NCI-H1417 (cell line): ENCODE results near the gene TRAF3IP3.
"Not testable (repeated sequence)": the region's sequence is repeated elsewhere in the genome, so short reads cannot be mapped to it uniquely, and the experiment has no call there.

ENCODE experiments used
- DNase-seq, 3 experiments: peaks; one replicate each; lab custom pipeline; 2025; lab: John Stamatoyannopoulos, UW

The TRAF3IP3 gene

DNA sequence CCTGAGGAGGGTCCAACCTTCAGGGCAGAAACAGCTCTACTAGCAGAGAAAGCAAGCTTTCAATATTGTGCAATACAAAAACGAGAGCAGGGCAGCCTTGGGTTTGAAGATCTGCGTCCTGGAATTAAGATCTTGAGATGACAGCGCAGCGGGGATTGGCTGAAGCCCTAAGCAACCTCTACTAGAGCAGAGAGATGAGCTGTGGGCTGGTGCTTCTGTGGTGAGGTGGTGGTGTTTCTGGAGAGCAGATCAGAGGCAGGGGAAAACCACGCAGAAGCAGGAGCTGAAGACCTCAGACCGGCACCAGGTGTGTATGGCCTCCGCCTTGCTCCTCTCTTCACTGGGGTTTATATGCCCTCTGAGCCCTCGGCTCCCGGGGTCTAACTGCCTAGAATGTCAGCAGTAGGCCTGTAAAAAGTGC lies 12.5 kb downstream of the TRAF3IP3 start:
- no peak for DNase-seq

DNA sequence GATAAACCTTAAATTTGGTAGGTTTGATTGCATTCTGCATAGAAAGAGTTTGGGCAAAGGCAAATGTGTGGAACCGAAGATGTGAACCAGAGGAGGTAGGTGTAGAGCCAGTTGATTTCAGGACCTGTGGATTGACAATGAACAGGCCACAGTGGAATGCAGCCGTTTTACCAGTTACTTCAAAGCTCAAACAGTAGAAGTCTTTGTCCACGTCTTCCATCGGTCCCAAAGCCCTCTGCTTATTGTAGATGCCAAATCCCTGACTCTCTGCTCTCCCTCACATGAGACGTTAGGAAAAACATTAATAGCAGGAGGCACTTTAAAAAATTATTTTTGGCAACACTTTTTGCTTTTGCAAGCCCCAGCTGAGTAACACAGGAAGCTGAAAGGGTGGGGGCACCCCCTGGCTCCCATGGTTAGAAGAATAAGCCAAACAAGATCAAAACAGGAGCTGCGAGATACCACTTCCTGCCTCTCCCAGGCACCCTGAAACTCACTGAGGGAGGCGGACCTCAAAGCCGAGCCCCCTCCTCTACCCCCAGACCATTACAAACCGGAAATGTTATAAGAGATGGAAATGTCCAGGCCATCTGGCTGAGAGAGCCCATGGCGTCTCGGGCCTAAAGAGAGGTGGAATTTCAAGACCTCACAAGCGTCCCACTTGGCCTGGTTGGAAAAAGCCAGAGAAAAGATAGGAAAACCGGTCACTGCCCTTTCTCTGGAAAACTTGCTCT lies 13.5 kb downstream of the TRAF3IP3 start:
- DNase-seq, result no peak

DNA sequence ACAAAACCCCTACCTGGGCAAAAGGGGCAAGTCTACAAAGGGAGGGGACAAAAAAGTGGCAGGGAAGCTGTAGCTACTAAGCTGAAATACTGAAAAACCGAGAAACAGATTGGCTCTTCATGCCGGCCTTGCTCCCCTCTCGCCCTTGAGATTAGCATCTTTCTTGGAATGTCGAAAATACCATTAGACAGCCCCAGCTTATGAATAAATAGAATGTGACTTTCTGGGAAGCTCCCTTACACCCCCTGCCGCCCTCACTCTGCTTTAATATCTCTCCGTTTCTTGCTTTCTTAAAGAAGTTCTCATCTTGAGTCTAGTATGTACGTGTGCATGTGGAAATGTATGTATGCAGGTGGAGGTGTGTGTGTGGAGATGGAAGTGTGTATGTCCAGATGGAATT lies 14.1 kb downstream of the TRAF3IP3 start:
- no peak for DNase-seq

DNA sequence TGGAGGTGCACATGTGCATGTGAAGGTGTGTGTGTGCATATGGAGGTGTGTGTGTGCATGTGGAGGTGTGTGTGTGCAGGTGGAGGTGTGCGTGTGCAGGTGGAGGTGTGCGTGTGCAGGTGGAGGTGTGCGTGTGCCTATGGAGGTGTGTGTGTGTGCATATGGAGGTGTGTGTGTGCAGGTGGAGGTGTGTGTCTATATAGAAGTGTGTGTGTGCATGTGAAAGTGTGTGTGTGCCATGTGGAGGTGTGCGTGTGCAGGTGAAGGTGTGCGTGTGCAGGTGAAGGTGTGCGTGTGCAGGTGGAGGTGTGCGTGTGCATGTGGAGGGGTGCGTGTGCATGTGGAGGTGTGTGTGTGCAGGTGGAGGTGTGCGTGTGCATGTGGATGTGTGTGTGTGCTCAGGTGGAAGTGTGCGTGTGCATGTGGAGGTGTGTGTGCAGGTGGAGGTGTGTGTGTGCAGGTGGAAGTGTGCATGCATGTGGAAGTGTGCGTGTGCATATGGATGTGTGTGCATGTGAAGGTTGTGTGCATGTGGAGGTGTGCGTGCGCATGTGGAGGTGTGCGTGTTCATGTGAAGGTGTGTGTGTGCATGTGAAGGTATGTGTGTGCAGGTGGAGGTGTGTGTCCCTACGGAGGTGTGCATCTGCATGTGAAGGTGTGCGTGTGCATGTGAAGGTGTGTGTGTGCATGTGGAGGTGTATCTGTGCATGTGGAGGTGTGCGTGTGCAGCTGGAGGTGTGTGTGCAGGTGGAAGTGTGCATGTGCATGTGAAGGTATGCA lies 15.0 kb downstream of the TRAF3IP3 start:
- no peak for DNase-seq

DNA sequence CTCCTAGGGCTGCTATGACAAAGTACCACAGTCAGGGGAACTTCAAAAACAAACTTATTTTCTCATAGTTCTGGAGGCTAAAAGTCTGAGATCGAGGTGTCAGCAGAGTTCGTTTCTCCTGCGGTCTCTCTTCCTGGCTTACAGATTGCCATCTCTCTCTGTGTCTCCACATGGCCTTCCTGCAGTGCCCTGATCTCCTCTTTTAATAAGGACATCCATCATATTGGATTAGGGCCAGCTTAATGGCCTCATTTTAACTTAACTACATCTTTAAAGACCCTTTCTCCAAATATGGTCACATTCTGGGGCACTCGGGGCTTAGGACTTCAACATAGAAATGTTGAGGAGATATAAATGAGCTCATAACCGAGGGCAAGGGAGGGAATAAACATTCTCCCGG lies 16.3 kb downstream of the TRAF3IP3 start:
- no peak for DNase-seq

DNA sequence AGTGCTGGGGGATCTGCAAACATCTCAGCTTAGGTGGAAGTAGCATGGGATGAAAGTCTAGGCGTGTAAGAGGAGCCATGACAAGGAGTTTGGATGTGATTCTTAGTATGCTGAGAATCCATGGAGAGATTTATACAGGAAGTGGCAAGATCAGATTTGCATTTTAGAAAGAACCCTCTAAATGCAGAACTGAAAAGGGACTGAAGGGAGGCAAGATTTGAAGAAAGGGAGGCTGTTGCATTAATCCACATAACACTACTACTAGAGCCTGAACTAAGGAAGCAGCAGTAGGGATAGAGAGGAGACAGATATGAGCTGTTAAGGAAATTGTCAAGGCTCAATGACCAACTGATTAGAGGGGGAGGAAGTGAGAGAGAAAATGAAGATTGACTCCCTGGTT lies 18.7 kb downstream of the TRAF3IP3 start:
- DNase-seq, result no peak

DNA sequence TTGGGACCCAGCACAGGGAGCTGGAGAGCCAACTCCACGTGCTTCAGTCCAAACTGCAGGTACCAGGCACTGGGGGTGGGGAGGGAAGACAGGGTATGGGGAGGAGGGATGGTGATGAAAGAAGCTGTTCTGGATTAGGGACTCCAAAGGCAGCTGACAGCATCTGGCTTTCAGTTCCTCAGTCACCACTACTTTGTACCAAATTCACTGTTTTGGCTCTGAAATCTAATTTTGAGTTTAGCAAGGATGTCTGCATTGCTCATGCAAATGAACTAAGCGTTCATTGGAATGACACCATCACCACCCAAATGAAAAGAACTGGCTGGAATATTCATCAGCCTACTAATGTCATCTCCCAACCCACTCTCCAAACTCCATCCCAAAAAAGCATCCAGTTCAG lies 19.8 kb downstream of the TRAF3IP3 start:
- no peak for DNase-seq

DNA sequence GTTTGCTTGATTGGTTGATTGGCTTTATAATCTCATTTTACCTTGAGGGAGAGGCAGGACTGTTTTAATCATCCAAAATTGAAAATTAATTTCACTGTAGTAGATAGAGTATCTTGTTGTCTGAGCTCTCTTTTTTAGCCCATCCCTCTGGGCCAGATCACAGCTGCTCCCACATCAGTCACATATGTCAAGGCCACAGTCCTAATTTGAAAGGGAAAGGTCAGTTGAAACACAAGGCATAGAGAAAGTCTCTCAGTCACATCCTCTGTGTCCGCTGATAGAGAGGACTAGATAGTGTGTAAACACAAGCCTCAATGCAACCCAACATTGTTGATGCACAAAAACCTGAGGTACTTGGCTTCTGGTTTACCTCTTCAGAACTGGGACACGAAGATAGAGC lies 21.7 kb downstream of the TRAF3IP3 start:
- DNase-seq, result no peak

DNA sequence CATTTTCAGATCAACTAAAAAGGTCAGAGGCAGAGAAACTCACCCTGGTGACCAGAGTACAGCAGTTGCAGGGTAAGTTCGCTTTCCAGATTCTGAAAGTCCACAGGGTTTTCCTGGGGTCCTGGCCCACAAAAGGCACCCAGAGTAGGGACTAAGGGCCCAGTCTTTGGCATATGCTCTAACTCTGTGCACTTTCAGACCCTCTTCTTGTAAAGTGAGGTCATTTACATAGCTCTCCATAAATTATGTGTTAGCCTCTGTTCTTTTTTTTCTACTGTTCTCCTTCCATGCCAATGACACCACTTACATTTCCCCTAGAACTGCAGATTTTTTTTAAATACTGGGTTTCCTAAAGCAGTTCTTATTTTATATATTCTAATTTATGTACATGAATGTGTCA lies 22.2 kb downstream of the TRAF3IP3 start:
- DNase-seq, result no peak

DNA sequence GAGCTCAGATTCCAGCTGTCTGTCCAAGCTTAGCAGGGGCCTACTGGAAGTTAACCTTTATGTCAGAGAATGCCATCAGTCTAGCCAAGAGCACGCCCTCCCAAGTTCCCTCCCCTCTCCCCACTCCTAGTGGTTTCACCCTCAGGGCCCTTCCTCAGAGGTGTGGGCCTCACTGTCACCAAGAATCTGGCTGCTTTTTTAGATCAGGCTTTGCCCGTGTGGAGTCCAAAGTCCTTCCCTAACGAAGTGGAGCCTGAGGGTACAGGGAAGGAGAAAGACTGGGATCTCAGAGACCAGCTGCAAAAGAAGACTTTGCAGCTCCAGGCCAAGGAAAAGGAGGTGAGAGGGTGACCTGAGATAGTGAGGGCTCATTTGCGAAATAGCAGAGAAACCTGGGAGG lies 24.4 kb downstream of the TRAF3IP3 start:
- DNase-seq, result no peak

DNA sequence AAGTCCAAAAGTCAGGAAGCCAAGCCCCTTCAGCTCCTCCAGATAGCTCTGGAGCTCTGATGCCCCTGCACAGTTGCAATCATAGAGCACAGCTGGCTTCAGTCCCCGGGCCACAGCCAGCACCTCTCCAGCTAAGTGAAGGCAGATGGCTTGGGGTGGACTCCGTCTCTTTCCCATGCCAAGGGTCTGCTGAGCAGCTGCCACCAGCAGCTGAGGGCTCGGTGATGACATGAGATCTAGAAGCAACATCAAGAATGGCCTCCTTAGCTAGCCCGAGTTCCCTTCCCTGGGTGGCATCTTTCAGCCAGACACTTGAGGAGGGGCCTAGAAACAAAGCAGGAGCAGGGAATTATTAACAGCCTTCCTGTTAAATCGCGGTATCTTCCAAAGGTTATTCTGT lies 27.5 kb downstream of the TRAF3IP3 start:
- no peak for DNase-seq

DNA sequence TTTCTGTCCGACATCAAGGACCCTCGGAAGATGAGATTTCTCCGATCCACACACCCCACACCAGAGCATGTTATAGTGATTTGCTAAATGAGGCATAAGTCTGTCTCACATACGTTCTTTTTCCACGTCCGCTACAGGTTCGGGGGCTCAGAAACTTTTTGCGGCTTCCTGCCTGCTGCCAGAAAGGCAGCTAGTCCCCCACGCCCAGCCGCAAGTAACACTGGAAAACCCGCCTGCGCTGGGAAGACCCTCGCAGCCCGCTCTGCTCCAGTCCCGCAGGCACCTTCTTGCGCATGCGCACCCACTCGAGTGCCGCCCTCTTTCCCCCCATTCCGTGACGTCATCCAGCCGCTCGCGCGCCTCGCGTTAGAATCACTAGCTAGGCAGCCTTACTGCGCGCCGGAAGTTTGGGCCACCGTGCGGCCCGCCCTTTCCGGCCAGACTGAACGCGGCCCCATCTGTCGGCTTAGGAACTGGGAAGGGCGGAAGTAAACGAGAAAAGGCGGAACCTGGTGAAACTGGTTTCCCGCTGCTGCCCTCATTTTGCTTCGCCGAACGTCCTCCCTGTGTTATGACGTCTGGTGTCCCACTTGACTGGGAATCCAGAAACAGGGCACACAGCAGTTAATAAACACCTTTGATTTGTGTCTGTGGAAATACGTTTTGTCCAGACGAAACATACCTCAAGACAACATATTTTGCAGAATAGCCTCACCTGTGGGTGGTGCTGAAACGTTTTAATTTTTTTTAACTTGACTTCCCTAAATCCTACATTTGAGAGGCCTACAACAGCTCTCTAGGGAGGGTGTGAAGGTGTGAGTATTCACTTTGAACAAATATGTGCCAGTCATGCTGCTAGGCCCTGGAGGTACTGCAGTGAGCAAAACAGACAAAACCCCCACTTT lies 28.7 kb downstream of the TRAF3IP3 start, which contains the start of gene C1orf74:
TSS of gene C1orf74 (minus strand) at position 295 of the 905 bp plus-strand sequence. CDS start 925 bp downstream, outside the sequence.
- peak; percentile 95 to 99 (median 98) for DNase-seq

DNA sequence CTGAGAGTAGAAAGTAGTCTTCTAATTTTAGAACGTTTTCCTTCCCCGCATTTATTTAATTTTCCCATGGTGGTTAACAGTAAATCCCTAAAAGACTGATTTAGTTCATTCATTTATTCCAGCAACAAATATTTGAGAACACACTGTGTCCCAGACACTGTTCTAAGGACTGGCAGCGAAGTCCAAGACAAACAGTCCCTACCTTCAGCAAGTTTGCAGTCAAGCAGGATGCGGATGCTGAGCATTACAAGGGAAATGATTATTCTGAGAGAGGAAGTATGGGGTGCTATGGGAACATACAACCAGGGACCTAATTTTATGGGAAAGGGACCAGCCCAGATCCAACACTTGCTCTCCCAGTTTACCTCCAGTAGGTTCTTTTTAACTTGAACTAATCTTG lies 29.7 kb downstream of the TRAF3IP3 start:
- DNase-seq, result no peak

DNA sequence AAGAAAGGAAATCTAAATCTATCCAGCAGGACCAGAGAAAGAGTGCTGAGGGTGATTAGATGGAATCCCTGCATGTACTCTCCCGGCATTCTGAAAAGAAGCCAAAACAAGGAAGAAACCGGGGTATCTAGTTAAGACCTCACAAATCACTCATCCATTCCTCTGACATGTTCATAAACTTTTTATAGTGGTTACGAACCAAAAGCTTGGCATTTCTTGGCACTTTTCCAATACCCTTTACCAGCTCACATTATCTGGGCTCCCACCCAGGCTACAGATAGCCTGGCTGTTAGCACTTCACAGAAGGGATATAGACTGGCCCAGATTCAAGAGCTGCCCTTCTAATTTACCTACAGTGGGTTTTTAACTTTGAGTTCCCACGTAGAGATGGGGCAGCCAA lies 30.3 kb downstream of the TRAF3IP3 start:
- no peak for DNase-seq

DNA sequence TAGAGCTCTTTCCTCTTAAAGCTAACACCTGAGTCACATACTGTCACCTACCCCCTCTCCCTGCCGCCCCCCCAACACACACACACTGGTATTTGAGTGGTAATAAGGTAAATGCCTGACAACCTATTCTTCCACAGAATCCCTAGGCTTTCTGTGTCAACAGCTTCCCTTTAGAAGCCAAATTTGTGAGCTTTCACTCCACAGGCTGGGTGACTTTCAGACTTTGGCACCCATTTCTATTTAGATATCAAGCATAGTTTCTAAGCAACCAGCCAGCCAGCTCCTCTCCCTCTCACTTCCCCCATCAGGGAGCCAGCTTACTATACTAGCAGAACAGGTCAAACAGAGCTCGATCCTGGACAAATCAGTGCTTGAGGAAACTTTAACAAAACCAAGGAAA lies 31.7 kb downstream of the TRAF3IP3 start:
- DNase-seq, result no peak

DNA sequence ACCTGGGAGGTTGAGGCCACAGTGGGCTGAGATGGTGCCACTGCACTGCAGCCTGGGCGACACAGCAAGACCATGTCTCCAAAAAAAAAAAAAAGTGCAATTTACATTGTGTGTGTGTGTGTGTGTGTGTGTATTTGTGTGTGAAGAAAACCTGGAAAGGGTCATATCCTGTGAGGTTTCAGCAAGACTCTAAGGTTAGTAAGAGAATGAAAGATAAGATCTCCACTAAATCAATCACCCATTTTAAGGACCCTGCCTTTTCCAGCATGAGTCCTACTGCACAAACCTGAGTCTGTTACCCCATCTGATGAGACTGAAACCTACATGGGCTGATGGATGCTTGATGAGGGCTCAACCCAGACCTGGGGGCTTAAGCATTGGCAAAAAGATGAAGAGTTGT lies 33.4 kb downstream of the TRAF3IP3 start:
- DNase-seq, result no peak

DNA sequence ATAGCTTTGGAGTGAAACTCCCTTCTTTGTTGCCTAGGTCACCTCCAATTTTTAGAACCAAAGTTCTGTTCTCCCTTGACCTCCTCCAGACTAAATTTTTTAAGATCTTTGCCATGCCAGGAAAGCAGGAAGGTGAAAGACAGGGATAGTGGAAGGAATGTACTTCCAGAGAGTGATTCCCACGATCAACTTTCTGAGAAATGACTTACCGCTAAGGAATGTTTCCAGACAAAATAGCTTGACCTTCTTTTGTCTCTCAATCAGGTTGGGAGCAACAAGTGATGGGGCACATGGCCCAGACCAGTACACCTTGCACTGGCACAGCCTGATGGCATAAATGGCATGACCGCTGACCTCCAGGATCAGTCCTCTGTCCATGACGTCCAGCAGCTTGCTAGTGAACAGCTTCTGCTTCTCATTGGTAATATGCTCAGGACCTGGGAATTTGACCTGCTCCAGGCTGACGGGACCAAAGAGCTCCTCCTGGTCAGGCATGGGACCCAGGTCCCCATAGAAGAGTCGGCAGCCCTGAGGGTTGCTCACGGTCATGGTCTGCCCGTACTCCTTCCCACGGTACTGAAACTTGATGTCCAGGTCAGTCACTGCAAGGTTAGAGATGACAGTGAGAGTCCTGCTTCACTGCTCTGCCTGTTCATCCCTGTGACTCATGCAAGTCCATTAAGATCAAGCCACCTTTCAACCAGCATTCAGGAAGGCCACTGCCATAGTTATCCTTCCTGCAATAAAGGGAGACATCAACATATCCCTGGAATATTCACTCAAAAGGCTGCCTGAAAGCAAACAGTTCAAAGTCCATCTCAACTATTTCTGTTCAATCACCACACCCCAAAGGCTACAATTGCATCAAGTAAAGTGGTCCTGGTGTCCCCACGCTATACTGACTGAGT lies 34.7 kb downstream of the TRAF3IP3 start:
- DNase-seq, result no peak

DNA sequence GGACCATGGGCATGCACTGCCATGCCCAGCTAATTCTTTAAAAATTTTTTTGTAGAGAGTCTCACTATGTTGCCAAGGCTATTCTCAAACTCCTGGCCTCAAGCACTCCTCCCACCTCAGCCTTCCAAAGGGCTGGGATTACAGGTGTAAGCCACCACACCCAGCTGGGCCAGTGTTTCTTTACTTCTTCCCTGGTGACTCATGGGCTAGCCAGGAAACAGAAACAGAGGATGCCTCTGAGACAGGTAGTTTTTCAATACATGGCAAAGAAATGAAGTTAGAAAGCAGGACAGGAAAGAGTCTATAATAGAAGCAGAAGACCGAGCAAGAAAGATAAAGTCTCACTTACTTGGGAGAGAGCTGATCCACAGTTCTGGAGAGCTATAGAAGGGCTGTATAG lies 36.1 kb downstream of the TRAF3IP3 start:
- DNase-seq, result no peak

DNA sequence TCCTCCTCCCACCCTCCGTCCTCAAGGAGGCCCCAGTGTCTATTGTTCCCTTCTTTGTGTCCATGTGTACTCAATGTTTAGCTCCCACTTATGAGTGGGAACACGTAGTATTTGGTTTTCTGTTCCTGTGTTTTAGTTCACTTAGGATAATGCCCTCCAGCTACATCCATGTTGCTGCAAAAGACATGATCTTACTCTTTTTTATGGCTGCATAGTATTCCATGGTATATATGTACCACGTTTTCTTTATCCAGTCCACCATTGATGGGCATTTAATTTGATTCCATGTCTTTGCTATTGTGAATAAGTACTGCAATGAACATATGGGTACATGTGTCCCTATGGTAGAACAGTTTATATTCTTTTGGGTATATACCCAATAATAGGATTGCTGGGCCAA lies 37.9 kb downstream of the TRAF3IP3 start:
- not testable (repeated sequence) for DNase-seq

DNA sequence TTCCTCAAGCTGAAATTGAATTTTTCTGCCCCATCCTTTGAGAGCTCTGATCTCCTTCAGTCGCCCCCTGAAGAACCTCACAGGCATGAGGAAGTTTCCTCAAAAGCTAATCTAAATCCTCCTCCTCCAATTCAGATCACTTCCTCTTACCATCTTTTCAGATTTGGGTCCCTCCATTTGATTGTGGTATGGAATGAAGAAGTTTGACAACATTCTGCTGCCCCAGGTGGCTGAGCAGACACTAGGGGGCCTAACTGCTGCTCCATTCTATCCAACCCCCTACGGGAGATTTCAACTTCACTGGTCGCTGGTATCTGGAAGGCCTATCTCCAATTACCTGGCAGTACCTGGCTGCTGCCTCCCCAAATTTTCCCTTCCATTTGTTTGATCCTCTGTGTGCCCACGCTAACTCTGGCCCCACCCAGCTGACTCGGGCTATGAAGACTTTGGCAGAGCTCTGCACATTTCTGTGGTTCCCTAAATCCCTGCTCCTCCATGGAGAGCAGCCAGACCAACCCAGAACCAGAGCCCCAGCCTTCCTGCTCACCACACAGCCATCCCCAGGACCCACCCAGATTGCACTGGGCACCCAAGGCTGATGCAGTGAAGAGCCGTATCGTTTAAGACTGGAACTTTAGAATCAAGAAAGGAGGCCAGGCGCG lies 42.3 kb downstream of the TRAF3IP3 start:
- no peak for DNase-seq
